Kidney glomerular epithelial cell (primary cell): ENCODE results near the gene ITPR1.

ENCODE experiments used
- DNase-seq: peaks from one replicate; lab custom pipeline; 2025; lab: John Stamatoyannopoulos, UW

Gene ITPR1

DNA sequence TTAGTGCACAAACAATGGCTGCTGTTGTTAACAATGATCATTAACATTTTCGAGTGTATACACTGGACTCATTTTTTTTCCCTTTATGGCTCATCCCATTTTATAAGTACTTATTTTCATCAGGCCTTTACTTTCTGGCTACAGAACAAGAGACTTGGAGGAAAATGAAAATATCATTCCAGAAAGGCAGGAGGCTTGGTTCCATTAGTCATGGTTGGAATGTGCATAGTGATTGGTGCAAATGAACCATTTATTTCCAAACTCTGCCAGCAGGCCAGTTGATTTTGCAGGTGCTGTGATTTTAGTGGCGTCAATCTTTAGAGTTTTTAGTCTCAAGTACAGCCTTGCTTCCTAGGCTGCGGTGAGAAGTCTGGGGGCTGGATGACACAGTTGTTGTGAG is 151.8 kb downstream of the ITPR1 start:
- no peak for DNase-seq

DNA sequence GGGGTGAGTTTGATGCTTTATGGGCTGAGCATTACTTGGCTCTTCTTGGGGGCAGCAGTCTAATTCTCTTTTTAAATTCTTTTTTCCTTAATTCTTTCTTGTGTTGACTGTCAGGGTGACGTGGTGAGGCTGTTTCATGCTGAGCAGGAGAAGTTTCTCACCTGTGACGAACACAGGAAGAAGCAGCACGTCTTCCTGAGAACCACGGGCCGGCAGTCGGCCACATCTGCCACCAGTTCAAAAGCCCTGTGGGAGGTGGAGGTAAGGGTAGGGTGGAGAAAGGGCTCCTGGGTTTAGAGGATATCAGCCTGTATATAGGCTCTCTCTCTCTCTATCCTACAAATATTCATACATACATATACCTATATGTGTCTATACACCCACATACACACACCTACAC is 152.3 kb downstream of the ITPR1 start:
- no peak for DNase-seq

DNA sequence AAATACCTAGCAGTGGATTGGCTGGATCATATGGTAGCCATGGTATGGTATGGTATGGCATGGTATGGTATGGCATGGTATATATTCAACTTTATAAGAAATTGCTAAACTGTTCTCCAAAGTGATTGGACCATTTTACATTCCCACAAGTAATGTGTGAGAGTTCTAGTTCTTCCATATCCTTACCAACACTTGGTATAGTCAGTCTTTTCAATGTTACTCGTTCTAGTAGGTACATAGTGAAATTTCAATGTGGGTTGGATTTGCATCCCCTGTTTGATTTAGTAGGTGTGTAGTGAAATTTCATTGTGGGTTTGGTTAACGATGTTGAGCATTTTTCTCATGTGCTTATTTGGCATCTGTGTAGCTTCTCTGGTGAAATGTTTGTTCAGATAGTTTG is 154.3 kb downstream of the ITPR1 start:
- DNase-seq = no peak

DNA sequence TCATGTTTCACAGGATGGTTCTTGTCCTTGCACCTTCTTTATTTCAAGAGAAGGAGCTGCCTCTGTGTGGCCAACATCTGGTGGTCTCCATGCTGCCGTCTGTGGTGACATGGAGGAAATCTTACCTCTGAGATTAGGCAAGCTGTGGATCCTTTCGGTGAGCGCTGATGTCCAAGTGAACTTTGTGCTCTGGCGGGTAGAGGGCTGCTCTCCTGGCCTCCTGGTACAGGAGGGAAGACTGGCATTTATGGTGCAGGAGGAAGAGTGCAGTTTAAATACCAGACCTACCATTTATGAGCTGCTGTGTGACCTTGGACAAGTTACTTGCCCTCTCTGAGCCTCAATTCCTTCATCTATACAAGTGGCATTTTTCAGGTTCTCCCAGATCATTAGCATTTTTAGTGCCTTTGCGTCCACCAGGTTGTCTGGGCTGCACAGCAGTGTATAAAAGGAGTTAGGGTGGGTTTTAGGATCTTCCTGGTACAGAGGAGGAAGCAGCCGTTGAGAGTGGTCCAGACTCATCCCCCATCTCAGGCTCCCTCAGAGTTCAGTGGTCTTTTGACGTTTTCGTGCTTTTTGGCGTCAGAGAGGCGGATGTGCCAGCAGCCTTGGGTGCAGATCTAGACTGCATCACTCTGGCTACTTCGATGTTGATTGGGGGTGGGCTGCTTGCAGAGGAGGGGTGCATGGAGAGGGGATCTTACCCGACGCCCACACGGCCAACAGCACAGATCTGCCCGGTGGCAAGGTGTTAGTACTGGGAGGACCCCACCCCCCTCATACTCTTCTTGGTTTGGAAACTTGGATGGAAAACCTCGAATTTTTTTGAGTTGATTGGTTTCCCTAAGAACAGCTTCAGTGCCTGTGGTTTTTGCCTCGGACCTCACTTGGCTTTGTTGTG is 162.2 kb downstream of the ITPR1 start:
- DNase-seq = no peak

DNA sequence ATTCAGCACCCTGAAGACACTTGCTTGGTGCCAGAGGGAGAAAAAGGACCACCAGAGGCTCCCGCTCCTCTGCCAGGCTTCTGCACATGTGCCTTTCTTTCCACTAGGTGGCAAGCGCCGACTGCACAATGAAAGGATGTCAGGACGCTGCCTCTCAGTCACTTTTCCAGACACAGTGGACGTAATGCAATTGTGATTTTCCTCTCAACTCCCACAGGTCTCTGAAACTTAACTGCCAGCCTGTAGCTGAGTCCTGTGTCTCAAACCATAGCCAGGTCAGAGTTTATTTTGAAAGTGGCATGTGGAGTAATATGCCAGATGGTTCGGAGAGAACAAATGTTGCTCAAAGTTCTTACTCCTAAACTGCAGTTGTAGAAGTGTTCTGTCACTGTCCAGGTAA is 162.9 kb downstream of the ITPR1 start:
- peak; percentile 81 for DNase-seq

DNA sequence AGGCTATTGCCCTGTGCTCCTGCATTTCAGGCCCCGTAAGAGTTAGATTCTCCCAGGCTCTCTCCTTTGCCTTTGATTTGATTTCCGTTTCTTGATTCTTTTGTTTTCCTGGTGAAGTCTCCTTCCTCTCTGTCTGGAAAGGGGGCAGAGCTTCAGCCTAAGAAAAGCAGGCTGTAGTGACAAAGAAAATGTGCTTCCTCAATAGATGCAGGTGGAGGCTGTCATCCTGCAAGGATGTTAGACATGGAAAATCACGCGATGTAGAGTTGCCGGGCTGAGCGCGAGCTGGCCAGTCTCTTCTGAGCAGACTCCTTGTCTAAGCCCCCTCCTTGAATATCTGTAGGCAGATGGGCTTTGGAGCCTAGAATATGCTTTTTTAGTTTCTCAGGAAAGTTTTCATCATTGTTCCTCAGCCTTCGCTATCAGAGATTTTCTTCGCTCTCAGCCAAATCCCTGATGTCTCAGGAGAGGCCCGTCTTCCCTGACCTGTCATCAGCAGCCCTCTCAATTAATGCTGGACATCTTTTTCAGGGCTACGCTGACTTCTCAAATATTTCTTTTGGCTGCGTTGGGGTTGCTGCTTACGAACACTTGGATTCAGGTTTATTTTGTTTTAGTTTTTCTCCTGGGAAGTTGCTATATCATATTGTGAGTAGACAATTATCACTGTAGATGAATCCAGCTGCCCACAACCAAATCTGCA is 163.6 kb downstream of the ITPR1 start:
- no peak for DNase-seq

DNA sequence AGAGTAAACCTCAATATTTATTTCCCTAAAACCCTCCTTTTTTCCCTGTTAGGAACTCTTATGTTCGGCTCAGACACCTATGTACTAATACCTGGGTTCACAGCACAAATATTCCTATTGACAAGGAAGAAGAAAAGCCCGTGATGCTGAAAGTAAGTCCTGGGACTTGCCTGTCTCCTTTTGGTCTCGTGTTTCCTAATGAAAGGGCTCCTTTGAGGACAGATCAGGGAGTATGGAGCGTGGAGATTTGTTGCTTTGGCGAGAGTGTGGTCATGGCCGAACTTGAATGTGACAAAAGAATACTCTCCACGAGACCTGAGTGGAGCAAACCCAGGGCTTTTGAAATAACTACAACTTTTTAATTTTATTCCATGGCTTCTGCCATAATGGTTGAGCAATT is 167.8 kb downstream of the ITPR1 start:
- DNase-seq = no peak

DNA sequence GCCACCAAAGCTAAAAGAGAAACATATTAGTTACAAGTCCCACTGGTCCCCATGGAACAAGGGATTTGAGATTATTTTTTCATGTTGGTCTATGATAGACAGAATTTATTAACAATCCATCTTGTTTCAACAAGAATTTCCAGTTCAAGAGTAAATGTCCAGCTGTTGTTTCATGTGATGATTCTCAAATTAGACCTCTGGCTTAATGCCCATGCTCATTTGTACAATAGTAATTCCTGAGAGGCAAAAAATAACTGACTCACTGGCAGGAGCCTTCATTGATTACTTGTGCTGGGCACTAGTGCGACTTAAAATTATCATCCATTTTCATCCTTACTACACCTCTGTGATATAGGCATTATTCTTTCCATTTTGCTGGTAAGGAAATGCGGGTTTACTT is 171.3 kb downstream of the ITPR1 start:
- no peak for DNase-seq

DNA sequence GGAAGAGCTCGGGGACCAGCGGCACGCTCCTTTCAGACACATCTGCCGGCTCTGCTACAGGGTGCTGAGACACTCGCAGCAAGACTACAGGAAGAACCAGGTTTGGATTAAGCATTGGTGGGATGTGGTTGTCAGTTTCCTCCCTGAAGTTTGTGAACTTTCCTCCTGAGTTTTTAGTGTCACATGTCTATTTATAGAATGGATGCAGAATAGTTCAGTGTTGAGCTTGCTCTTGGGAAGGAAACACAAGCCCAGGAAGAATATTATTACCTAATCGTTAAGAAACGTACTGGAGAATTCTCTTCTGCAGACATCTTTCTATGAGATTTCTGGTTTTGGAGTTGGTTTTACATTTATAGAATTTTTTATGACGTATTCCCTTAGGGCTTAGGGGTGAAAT is 172.0 kb downstream of the ITPR1 start:
- no peak for DNase-seq

DNA sequence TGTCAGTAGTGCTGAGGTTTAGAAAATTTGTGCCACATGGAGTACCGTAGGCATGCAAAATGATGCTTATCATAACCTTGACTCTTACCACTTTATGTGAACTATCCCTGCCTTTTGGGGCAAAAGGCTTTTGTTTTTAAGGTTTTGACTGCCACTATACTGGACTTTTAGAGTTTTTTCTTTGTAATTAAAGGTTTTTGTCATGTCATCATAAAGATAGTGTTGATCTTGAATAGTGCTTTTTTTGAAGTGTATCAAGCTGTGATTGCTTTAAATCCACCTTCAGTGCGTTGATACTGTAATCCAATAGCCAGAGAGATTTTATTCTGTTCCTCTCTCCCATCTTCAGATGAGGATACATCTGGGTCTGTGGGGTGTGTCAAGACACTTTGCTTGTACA is 172.9 kb downstream of the ITPR1 start:
- DNase-seq = no peak

DNA sequence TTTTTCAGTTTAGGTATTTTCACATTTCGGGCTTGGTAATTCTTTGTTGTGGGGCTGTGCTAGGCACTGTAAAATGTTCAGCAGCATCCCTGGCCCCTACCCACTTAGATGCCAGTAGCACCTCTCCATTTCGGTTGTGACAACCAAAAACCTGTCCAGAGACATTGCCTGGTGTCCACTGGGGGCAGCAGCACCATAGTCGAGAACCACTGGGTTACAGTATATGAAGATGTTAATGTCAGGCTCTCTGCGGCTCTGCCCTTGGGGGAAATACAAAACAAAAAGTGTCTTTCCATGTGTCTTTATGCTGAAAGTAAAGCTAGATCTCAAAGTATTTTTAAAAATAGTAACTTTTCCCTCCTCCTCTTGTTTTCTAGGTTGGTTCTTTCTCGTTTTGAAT is 177.2 kb downstream of the ITPR1 start:
- DNase-seq = no peak

DNA sequence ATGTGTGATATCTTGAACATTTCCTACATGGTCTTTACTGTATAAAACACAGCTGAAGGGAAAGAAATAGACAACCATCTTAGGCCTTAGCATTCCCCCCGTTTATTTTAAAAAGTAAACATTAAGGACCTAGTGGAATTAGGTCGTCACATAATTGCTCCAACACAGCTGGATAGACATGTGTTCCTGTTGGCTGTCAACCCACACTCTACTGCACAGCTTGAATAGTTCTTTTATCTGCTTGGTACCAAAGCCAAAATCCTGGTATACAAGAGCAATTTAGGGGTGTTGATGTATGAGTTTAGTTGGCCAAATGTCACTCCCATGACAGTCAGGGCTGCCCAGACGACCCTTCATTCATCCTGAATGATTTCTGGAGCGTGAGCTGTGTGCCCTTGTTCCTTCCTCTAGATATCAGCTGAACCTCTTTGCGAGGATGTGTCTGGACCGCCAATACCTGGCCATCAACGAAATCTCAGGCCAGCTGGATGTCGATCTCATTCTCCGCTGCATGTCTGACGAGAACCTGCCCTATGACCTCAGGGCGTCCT is 179.7 kb downstream of the ITPR1 start:
- DNase-seq = no peak

DNA sequence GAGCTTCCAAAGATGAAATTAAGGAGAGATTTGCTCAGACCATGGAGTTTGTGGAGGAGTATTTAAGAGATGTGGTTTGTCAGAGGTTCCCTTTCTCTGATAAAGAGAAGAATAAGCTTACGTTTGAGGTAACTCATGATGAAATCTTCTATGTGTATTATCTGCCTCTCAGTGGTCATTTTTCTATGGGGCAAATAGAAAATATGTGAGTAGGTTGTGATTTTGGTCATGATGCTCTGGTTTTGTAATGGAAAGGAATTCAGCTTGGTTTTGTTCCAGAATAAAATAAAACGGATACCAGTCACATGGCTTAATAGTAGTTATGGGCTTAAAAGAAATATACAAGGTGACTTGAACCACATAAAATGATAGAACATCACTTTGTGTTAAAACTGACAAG is 181.1 kb downstream of the ITPR1 start:
- DNase-seq = no peak

DNA sequence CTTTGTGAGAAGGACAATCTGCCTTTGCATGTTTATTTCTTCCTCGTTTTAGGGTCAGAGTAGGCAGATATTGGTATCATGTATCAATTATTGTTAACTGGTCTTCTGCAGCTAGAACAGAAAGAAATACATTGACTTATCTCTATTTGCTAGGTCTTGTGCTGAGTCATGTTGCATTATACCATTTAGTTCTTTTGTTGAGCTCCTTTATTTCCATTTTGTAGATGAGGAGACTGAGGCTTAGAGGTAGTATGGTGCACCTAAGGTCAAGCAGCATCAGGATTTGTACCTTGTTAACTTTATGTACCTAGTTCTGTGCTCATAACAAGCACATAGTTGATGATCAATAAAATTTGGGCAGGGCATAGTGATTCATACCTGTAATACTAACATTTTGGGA is 182.6 kb downstream of the ITPR1 start:
- DNase-seq = no peak

DNA sequence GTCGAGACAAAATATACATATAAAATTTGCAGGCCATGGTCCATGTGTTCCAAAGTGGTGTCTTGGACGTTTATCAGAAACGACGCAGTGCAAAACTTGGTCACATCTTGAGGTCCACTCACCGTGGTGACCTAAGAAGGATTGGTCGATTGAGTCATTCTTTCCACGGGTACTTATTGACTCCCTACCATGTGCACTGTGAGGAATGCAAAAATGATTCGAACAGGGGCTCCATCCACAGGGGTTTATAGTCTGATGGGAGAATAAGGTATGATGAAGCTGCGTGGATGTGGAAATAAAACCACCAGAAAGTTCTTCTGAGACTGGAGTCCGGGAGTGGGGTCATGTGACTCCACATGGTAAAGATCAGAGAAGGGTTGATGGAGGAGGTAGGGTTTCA is 185.2 kb downstream of the ITPR1 start:
- no peak for DNase-seq

DNA sequence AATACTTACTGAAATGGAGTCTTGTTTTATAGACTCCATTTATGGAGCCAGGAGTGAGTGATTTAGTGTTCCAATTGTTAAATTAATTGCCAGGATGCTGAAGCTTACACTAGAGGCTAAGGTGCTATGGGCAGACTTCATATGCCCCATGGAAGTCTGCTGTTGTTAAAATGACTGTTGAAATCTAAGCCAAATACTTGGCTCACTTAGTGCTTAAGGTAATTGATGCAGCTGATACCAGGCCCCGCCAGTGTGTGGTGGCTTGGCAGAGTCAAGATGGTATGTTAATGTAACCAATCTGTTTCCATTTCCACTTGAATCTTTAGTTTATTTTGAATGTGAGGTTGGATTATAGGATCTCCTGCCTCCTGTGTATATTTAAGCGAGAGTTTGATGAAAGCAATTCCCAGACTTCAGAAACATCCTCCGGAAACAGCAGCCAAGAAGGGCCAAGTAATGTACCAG is 187.1 kb downstream of the ITPR1 start:
- no peak for DNase-seq

DNA sequence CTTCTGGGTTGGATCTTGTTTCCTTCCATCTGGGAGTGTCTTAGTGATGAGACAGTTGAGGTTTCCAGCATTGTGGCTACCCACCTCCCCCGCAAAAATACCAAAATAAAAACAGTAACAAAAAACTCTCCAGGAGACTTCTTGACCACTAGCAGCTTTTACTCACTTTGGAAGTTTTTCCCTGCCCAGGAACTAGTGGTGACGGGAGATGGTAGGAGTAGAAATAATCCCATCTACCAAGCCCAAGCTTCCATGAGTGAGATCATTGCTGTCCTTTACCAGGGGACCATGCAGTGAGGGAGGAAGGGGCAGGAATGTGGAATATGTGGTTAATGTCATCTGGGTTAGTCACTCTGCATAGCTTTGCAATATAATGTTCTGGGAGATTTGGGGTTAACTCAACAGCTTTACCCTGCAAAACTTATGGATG is 187.7 kb downstream of the ITPR1 start:
- peak; percentile 44 for DNase-seq

DNA sequence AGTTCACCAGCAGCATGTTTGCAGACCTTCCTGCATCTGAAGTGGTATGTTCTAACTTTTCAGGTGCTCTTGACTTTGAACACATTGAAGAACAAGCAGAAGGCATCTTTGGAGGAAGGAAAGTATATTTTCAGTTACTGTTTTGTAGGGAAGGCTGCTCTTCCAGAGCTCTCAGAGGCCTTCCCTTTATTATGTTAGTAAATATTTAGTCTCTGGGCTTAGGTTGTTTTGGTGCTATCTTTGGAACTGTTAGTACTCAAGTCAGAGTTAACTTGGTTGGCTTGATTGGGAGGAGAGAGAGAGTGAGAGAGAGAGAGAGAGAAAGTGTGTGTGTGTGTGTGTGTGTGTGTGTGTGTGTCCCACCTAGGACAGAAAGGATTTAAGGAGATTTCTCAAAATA is 188.2 kb downstream of the ITPR1 start:
- no peak for DNase-seq

DNA sequence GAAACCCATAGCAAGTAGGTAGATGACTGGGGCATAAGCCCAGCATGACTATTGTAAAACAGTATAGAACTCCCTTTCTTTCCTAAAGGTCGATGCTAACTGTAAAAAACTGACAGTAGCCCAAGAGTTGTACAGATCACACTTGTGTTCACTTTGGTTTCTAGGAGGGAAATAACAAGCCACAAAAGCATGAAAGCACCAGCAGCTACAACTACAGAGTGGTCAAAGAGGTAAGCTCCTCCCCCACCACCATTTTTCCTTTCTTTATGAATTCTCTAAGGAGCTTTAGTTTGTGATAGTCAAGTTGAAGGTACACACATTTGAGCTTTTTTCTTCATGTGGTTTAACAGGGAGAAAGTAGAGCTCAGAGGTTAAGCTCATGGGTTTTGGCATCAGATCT is 191.0 kb downstream of the ITPR1 start:
- no peak for DNase-seq

DNA sequence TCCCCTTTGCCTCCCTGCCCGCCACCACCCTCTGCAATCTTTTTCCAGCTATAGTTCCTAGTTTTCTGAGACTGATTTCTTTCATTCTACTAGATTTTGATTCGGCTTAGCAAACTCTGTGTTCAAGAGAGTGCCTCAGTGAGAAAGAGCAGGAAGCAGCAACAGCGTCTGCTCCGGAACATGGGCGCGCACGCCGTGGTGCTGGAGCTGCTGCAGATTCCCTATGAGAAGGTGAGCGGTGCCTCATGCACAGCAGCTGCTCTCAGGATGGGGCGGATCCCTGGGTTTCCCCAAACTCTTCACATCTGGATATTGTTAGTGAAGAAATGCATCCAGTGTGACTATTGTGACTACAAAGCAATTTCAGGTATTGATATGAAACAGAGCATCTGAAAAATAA is 191.8 kb downstream of the ITPR1 start:
- no peak for DNase-seq

DNA sequence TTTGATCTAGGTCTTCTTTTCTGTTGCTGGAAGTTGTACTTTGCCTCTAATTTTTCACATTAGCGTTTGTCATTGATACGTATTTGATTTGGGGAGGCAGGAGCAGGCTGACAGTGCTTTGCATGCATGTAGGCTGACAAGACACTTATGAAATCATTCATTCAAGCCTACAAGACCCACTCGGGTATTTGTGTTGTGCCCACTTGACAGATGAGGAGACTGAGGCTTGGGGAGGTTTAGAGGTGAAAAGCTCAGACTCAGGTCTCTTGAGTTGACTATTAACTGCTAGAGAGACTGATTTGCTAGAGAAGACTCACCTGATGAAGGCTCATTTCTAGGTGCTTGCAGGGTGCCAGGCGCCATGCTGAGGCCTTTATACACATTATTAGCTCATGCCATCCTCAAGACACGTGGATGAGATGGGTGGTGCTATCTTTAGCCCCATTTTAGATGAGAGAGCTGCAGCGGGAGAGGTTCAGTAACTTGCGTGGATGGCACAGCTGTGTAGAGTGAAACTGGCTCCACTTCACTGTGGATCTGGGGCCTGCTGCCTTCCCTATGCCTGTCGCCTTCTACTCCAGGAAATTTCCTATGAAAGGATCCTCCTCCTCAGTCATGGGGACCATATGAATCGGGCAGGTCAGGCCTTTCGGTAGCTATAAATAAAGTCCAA is 192.7 kb downstream of the ITPR1 start:
- DNase-seq = no peak

DNA sequence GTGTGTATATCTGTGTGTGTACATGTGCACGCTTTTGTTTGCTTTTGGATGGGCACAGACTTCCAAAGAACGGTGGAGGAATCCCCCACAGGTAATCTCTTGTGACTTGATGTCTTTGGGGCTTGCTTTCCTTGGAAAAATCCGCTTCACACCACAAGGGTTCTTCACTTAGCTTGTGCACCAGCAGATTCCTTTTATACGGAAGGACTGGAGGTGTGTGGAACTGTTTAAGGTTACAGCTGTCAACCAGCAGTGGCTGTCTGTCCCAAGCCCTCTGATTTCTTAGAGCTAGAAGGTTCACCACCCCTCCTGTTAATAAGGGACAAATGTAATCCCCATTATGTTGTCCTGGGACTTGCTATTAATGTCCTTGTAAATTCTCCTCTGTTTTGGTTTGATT is 193.5 kb downstream of the ITPR1 start:
- DNase-seq = no peak

DNA sequence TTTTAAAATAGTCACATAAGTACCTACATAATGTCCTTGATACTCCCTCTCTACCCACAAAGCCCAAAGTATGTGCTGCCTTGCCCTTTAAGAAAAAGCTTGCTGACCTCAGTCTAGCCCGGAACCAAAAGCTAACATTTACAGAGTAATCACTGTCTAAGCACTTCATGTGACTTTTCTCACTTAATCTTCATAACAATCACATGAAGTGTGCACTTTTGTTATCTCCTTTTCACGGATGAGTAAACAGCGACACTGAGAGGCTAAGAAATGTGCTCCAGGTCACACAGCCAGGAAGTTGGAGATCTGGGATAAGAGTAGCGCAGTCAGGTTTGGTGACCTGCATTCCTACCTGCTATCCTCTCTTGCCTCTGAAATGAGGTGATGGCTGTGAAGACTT is 194.0 kb downstream of the ITPR1 start:
- DNase-seq = peak; percentile 11
